Femur (tissue), 1 donor: ENCODE measurements around the gene COL25A1.

Experiments
- DNase-seq: peaks from one replicate; pipeline ENCODE4 v3.0.0-alpha.2; 2017

The COL25A1 gene

DNA sequence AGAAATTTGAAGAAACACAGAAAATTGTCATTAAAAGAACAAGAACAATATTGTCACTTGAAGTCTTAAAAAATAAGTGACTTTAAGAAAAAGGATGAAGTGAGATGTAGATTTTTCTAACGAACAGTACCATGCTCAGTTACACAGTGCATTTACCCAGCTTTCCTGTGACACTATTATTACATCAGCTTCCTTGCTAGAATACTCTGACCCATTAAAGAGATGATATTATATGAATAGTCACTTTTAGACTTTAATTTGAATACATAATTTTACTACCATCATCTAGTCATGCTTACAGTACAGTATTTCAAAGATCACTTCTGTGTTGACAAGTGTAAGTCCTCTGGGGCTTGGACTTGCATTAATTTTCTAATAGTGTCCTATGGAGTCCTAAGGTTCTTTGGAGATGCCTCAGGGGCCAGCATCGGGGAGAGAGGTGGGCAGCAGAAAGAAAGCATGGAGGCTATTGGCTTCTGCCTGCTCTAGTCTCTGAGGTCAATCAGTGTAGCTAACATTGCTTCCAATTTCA is 10.7 kb downstream of the COL25A1 start:
- DNase-seq = no peak

GRCh38 chr4:109290918-109291317 is 11.5 kb downstream of the COL25A1 start:
- DNase-seq = no peak

DNA sequence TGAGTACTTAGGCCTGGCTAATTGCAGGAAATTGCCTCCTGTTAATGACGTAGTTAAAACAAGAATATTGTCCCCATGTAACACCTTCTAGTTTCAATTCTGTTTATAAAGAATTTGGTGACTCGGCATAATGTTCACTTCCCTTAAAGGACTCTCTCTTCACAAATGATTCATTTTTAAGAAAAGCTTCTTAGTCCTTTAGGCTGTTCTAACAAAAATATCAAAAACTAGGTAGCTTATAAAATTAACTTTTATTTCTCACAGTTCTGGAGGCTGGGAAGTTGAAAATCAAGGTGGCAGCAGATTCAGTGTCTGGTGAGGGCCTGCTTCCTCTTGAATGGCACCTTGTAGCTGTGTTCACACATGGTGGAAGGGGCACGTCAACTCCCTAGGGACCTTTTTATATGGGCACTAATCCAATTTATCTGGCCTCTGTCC is 23.8 kb downstream of the COL25A1 start:
- no peak for DNase-seq

DNA sequence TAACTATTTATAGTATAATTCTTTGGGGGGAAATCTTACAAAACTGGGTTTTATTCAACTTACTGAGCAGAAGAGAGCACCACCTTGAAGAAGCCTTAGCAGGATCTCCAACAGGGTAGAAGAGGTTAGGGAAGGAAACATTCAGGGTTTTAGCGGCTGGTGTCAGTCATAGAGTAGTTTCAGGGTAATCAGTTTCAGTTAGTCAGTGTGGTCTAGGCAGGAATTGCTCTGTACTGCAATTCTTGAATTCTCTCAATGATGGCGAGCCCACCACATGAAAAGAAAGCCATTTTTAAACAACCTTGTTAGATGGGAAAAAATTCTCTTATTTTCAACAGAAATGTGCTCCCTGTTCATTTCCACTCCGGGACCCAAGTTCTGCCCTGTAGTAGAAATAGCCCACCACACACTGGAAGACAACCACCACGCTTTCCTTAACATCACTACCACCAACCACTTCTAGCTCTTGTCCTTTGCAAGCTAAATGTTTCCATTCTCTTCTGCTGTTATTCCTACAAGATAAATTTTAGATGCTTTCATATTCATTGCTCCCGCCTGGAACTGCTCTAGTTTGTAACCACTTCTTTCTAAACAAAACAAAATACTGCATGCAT is 25.9 kb downstream of the COL25A1 start:
- no peak for DNase-seq

- DNase-seq = no peak
Observed at GRCh38 chr4:109275066-109275745, 27.3 kb downstream of the COL25A1 start.

- DNase-seq = no peak
Observed at GRCh38 chr4:109266891-109267290, 35.6 kb downstream of the COL25A1 start.

GRCh38 chr4:109266236-109266635 is 36.2 kb downstream of the COL25A1 start:
- DNase-seq = no peak

- no peak for DNase-seq
Observed at GRCh38 chr4:109263721-109264120, 38.7 kb downstream of the COL25A1 start.

- DNase-seq = no peak
Observed at GRCh38 chr4:109256818-109257217, 45.6 kb downstream of the COL25A1 start.

DNA sequence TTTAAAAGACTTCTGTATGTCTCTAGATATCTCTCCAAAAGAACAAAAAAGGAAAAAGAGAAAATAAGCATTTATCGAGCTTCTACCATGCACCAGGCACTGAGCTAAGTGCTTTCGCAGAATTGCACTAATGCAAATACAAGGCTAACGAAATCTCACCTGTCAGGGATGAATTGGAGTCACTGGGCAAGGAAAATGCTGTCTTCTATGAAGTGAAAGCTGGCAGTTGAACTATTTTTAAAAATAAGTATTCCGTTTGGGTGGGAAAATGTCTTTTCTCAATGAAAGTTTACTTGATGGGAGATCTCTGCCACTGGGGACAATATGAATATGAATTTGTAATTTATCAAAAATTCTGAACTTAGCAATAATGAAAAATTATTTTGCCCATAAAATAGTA is 47.6 kb downstream of the COL25A1 start:
- DNase-seq = no peak

DNA sequence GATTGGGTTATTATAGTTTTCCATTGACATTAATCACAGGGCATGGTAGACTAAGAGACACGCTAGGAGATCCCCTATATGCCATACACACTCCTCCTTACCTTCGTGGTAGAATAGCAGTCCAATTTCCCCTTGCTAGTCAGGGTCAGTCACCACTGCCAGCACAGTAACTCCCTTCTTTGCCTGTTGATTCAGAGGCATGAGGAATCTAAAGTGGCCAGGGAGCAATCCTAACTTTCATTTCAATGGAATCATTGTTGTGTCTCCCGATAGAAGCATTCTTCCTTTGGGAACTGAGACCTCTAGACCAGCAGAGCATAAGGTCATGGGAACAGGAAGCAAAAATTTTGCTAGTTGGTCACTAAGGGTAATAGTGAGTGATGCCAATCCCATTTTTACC is 51.1 kb downstream of the COL25A1 start:
- DNase-seq = no peak

DNA sequence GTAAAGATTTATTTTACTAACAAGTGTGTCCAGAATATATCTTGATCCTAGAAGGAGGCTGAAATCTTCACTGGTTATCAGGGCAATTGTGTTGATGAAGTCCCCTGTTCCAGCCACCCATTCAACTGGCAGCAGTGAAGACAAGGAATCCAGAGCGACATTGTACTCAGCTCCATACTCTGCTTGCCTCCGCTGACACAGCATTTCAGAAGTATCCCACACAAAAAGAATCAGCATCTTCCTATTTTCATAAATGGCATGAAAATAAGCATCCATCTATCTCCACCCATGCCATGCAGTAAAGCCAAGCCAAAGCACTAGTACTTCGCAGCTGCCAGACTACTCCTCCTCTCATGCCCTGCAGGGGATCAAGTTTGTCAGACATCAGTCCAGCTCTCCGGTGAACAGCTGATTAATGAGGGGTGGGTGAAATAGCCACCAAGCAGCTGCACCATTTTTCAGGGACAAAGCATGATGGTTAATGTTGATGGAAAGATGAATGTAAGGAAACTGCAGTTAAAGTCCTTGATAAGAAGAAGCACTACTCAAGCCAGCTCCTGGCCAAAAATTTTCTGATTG is 54.0 kb downstream of the COL25A1 start:
- peak; percentile 20 for DNase-seq

GRCh38 chr4:109243871-109244270 is 58.6 kb downstream of the COL25A1 start:
- no peak for DNase-seq

DNA sequence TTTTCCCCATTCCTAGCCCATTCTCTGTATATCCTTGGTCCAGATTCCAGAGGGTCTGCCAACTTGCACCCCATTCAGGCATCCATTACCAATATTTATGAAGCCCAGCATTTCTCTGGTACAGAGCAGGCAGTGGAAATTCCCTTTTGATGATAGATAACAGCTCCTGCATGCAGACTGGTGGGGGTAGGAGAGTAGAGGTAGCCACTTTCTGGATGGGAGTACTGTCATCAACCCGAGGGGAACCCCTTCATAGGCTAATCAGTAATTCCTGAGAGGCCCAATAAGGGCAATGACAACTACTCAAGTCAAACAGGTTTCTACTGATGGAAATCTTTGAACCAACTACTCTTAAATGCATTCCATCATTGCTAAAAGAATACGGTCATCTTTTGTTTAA is 63.7 kb downstream of the COL25A1 start:
- no peak for DNase-seq

- DNase-seq = no peak
Observed at GRCh38 chr4:109235683-109236082, 66.8 kb downstream of the COL25A1 start.

DNA sequence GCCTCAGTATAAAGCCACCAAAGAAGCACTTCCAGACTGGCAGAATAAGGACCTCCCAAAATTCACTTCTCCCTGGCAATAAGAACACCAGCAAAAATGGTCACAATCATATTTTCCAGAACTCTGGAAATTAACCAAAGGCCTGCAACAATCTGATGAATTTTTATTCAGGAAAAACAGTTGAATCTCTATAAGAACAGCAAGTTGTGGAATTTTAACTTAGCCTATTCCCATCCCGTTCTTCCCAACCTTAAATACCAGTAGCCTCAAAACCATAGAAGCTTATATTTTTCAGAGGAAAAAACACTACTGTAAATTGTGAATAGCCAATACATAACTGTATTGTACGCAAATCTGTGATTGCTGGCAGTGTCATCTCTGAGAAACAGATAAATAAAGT is 67.9 kb downstream of the COL25A1 start:
- no peak for DNase-seq

GRCh38 chr4:109233570-109233969 is 68.9 kb downstream of the COL25A1 start:
- no peak for DNase-seq

DNA sequence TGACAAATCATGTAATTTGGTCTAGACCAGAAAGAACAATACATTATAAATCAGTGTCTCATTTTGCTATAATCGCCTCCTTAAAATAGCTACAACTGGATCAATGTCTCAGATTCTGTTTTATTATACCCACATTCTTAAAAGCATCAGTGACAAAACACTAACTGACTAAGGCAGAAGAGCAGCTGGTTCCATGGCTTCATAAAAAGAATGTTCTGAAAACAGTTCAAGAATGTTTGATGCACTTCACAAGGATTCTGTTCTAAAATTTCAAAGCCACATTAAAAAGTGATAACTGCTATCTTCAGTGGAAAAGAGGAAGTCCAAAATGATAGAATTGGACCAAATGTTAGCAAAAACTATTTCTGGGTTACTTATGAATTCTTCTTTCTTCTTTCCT is 69.8 kb downstream of the COL25A1 start:
- DNase-seq = no peak

GRCh38 chr4:109231331-109231730 is 71.1 kb downstream of the COL25A1 start:
- no peak for DNase-seq

DNA sequence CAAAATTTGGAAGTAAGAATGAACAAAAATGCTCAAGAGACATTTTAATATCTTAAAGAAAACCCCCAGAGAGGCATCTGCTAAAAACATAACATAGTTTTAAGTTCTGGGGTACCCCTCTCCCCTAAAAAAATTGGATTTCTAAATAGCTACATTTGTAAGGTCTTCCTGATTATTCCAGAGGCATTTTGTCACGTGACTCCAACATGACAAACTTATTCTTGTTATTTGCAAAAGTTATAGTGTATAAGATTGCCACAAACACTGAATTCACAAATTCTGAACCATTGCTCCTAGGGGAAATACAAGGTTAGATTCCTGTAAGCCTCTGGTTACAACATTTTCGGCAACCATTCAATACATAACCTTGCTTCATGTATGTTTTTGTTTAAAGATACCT is 73.4 kb downstream of the COL25A1 start:
- DNase-seq = no peak

DNA sequence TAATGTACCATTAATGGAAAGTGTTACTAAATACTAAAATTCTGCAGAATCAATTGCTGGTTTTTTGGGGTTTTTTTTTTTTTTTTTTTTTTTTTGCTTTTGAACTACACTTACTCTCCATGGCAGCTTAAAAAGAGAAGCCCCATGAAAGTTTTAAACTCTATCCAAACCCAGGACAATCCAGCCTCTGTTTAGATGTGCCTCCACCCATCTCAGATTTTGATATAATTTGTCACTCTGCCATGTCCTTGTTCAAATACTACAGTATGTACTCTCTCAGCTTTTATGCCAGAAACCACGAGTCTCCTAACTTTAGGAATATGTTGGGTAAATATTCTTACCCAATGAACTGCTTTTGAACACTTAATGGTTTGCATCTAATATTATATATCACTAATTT is 84.2 kb downstream of the COL25A1 start:
- DNase-seq = no peak

DNA sequence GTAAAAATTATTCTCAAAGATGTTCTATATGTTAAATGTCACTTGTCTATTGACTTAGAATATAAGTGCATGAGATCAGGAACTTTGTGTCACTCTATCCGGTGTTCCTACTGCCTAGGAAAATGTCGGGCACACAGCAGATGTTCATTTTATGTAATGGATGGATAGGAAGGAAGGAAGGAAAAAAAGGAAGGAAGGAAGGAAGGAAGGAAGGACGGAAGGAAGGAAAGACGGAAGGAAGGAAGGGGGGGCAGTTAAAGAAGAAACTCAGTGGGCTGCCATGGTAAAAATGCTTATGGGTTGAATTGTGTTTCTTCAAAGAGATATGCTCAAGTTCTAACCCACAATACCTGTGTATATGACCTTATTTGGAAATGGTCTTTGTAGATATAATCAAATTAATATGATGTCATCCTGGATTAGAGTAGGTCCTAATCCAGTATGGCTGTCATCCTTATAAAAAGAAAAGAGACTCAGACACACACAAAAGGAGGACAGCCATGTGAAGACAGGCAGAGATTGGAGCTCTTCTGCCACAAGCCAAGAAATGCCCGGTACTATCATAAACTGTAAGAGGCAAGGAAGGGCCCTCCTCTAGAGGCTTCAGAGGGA is 86.3 kb downstream of the COL25A1 start:
- no peak for DNase-seq

DNA sequence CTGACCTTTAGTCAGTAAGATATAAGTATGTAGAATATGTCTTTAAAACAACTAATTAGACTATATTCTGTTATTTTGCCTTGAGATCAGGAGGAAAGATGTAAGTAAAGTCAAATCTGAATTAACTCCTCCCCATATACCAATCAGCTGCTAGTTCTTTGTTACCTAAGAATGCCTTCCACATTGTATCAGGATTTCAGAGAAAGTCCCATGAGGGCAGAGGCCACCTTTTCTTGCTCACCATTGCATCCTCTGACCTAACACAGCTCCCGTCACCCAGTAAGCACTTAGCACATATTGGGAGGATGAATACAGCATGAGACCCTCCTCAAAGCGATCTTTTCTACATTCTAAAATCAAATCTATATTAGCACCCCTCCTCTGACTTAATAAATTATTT is 87.0 kb downstream of the COL25A1 start:
- DNase-seq = no peak
